Putamen (tissue), 1 donor: ENCODE results near the gene DPP10.
"Not testable (repeated sequence)": the region's sequence is repeated elsewhere in the genome, so short reads cannot be mapped to it uniquely, and the experiment has no call there.

ENCODE experiments used
- DNase-seq: peaks from one replicate; pipeline ENCODE4 v3.0.0-alpha.2; 2016; ENCODE audit warnings: low spot score

Gene DPP10

GRCh38 chr2:114515882-114516281 is 73.4 kb downstream of the DPP10 start:
- no peak for DNase-seq

GRCh38 chr2:114517580-114517979 is 75.1 kb downstream of the DPP10 start:
- DNase-seq = no peak

GRCh38 chr2:114518738-114519137 is 76.3 kb downstream of the DPP10 start:
- no peak for DNase-seq

- not testable (repeated sequence) for DNase-seq
These were observed 80.2 kb downstream of the DPP10 start for GRCh38 chr2:114522612-114523011.

GRCh38 chr2:114525955-114526354 is 83.5 kb downstream of the DPP10 start:
- no peak for DNase-seq

GRCh38 chr2:114526841-114527240 is 84.4 kb downstream of the DPP10 start:
- no peak for DNase-seq

- DNase-seq = no peak
These were observed 85.0 kb downstream of the DPP10 start for GRCh38 chr2:114527330-114527983.

- no peak for DNase-seq
These were observed 92.0 kb downstream of the DPP10 start for GRCh38 chr2:114534116-114535084.

GRCh38 chr2:114537777-114538176 is 95.3 kb downstream of the DPP10 start:
- no peak for DNase-seq

- peak; percentile 14 for DNase-seq
These were observed 100.3 kb downstream of the DPP10 start for GRCh38 chr2:114542695-114543094.

GRCh38 chr2:114543236-114543766 is 100.9 kb downstream of the DPP10 start:
- no peak for DNase-seq

- DNase-seq = no peak
These were observed 102.6 kb downstream of the DPP10 start for GRCh38 chr2:114545052-114545451.

GRCh38 chr2:114546531-114546930 is 104.1 kb downstream of the DPP10 start:
- no peak for DNase-seq

- DNase-seq = peak; percentile 50
These were observed 105.7 kb downstream of the DPP10 start for GRCh38 chr2:114548151-114548550.

- DNase-seq = no peak
These were observed 107.9 kb downstream of the DPP10 start for GRCh38 chr2:114550364-114550763.

GRCh38 chr2:114550895-114551793 is 108.7 kb downstream of the DPP10 start:
- peak; percentile 28 for DNase-seq

GRCh38 chr2:114553027-114553426 is 110.6 kb downstream of the DPP10 start:
- no peak for DNase-seq

GRCh38 chr2:114569166-114569565 is 126.7 kb downstream of the DPP10 start:
- DNase-seq = no peak

GRCh38 chr2:114577657-114578056 is 135.2 kb downstream of the DPP10 start:
- no peak for DNase-seq

GRCh38 chr2:114579542-114579941 is 137.1 kb downstream of the DPP10 start:
- no peak for DNase-seq

- DNase-seq = no peak
These were observed 138.2 kb downstream of the DPP10 start for GRCh38 chr2:114580691-114581090.

- DNase-seq = no peak
These were observed 155.9 kb downstream of the DPP10 start for GRCh38 chr2:114598329-114598728.
